Uterus (tissue), 2 donors: ENCODE results near the gene KIAA1210.

Experiments
- CTCF ChIP-seq, 4 experiments: fragments of 200-600 bp in 2 of 4; fragments of 450-650 bp in 2 of 4; sonication (generic) in 2 of 4; IDR thresholded peaks; one replicate each; pipeline ENCODE4 v1.5.1; 2016 to 2019; ENCODE audit warnings: antibody characterized with exemption in 4 of 4, mild to moderate bottlenecking in 2 of 4, moderate library complexity in 1 of 4
- POLR2A ChIP-seq, 2 donors: fragments of 450-650 bp; IDR thresholded peaks; one replicate each; pipeline ENCODE4 v1.6.1; 2016; ENCODE audit warnings: antibody characterized with exemption in 2 of 2, mild to moderate bottlenecking in 1 of 2, moderate library complexity in 1 of 2

- TF ChIP-seq CTCF (IDR thresholded peaks at IDR 0.05): no peak
- no peak for TF ChIP-seq POLR2A (IDR thresholded peaks at IDR 0.05)
These were observed 45.3 kb downstream of the KIAA1210 start for GRCh38 chrX:119082278-119082677.
